D341Med (cell line): ENCODE measurements around the gene GORASP1.
A peak's percentile ranks its signal among the peaks of the same experiment; 100 is the strongest.

Experiments used
- DNase-seq: peaks from one replicate; pipeline ENCODE4 v3.0.0; 2012; ENCODE audit warnings: low spot score

GORASP1 gene

GRCh38 chr3:39107388-39108199, at the start of gene GORASP1, which contains the start of gene TTC21A:
Gene GORASP1, minus strand, starts transcription at chr3:39107627. Its CDS starts 86 bp downstream, at chr3:39107541.
Gene TTC21A, plus strand, starts transcription at chr3:39107680. Its CDS starts 158 bp downstream, at chr3:39107838.
- peak; percentile 90 for DNase-seq

DNA sequence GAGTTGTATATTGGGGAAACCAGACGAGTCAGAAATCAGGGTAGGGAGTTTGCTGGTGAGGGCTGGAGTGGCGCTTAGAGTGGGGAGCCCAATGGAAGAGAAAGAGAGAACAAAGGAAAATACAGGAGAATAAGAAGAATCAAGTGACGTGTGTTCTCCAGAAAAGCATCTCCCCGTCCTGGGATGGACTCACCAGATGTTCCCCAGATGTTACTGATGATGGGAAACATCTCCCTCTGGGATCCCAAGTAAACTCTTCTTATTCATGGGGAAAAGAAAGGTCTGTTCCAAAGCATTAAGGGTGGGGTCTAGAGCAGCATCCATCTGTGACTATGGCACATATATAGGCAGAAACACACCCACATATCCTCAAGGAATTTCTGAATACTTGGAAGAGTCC, 49.0 kb upstream of the GORASP1 start:
- DNase-seq = no peak

DNA sequence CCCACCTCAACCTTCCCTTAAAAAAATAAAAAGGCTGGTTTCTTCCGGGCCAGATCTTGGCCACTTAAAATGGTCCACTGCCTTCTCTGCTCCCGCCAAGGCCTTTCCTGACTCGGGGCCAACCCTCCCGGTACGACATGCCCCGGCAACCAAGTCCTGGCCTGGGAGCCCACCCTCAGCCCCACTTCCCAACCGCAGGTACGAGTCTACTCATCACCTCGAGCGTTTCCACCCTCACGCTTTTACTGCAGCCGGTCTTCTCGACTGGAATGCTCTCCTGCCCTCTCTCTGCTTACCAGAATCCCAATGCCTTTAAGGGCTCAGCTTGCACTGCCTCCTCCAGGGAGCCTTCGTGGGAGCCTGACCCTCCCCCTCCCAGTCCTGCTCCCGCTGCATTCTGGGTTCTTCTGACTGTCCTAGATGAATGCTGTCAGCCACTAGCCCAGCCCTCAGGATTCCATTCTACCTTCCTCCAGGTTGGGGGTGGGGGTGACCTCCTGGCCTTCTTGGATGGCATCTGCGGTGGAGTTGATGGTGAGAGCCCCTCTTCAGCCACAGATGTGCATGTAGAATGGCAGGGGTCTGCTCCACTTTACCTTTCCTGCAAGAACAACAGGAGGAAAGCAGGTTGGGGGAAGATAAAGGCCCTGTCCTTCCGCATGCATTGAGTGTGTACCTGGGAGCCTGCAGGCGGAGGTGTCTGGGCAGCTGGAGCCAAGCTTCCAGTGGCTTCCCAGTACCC, 47.0 kb upstream of the GORASP1 start:
- DNase-seq = no peak

DNA sequence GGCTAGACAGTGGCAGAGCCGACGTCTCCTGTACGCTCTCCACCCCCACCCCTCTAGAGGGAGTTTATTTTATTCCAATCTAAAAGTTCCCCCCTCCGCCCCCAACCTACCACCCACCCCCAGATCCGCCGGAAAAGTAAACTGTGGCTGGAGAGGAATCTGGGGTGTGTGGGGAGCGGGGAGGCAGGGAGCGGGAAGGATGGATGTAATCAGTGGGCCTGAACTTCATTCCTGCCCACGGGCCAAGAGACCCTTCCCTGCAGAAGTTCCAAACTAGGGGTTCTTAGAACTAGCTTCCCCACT, 46.5 kb upstream of the GORASP1 start:
- DNase-seq = no peak

DNA sequence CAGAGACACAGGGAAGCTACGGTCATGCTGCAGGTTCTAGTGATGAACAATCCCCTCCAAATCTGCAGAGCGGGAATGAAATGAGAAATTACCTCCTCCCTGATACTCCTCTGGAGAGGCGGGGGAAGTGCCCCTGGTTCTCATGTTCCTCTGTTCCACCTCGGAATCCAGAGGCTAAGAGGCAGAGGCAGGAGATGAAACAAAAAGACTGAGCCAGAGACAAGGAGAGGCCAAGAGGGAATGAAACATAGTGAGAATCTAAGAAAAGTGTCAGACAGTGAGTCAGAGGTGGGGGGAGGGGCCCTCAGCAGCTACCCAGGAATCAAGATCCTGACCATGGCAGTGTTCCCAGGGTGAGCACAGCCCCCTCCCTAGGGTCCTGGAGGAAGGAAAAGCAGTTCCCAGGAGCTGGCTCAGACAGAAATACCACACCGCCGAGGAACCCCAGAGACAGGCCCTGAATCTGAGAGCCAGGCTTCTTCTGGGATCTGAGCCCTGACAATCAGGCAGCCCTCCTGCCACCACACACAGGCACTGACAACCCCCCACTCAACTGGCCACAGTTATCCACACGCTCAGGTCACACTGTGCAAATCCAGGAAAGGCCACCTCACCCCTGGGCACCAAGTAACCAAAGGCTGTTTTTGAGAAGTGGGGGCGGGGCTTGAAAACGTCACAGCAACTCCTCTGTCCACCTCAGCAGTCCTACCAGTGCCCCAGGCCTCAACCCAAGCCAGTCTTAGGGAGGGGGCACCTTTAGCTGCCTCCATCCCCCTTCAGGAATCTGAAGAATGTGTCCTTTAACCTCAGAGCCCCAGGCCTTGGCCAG, 43.6 kb upstream of the GORASP1 start:
- DNase-seq = peak; percentile 70

DNA sequence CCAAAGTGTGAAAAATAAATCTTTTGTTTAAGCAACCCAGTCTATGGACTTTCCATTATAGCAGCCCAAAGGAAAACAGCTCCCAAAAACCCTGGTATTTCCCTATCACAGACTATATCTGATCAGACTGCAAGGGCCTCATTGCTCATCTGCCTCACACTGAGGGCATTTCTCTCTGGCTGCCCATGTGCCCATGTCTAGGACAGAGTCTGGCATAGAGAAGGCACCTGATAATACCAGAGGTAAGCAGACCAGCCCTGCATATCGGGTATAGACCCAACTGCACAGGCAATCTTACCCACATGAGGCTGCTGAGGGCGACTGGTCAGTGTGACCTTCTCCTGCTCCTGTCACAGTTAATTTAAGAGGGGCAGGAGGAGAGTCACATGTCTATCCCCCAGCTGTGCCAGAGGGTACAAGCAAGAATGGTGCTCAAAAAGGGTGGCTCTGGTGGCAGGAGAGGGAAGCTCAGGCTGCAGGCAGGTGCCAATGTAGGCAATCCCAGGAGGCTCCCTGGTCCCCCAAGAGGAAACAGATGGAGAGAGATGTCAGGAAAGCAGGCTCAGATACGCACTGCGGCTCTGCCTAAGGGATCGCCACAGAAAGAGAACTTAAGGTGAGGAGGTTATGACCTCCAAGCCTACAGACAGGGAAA, 42.8 kb upstream of the GORASP1 start:
- DNase-seq = peak; percentile 83

- no peak for DNase-seq
Observed at GRCh38 chr3:39149498-39150147, 42.2 kb upstream of the GORASP1 start.

- DNase-seq = no peak
Observed at GRCh38 chr3:39149059-39149455, 41.6 kb upstream of the GORASP1 start.

DNA sequence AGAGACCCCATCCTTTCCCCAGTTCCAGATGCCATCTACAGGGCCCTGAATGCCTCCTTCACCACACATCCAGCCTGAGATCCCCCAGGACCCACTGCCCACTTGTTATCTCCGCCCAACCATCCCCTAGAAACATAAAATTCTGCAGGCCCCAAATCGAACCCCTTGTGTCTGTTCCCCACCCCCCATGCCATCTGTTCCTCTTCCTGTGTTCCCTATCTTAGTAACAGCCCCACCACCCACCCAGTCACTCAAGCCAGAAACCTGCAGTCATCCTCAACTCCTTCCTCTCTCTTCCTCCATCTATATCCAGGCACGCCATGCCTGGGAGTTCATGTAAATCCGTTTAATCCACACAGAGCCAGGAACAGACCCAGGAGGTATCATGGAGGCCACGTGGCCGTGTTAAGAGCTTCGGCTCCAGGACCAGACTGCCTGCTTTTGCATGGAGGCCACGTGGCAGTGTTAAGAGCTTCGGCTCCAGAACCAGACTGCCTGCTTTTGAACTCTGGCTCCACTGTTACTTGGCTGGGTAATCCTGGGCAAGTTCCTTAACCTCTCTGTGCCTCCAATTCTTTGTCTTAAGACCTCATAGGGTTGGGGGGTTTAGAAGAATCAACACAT, 41.1 kb upstream of the GORASP1 start:
- DNase-seq = no peak

- DNase-seq = no peak
Observed at GRCh38 chr3:39147711-39148434, 40.4 kb upstream of the GORASP1 start.

DNA sequence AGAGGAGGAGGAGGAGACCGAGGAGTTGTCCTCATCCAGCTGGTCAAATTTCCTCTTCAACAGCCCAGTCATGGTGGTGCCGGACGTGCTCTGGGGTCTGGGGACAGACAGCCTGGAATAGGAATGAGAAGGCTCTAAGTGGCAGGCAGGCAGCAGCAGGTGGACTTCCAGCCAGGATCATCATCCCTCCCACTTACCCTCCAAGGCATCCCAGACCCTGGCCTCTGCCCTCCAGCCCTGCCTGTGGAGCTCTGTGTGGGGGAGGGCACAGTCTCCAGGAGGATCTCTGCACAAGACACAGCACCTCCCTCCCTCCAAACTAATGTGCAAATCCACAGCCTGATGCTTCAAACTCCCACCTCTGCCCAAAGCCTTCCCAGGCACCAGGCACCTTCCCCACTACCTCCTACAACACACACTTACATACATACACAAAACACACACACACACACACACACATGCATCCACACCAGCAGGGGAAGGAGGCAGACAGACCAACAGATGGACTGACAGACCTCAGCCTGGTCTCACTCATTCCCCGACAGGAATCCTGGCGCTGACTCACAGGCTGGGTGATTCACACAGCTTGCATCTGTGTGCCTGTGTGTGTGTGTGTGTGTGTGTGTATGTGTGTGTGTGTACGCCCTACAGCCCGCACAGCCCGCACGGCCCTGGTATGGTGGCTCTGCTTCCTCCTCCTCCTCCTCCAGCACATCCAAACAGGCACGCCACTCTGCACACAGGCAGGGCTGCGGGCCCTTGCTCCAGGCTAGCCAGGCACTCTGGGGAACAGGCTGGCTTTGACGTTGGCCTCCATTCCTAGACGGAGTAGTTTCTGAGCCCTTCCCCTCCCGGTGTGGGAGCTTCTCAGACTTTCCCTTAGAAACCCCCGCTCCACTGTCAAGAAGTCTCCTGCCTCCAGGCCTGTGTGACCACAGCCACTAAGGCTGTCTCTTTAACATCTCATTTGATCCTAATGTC, 39.5 kb upstream of the GORASP1 start:
- DNase-seq = peak; percentile 54

- DNase-seq = no peak
Observed at GRCh38 chr3:39146083-39146501, 38.7 kb upstream of the GORASP1 start.

DNA sequence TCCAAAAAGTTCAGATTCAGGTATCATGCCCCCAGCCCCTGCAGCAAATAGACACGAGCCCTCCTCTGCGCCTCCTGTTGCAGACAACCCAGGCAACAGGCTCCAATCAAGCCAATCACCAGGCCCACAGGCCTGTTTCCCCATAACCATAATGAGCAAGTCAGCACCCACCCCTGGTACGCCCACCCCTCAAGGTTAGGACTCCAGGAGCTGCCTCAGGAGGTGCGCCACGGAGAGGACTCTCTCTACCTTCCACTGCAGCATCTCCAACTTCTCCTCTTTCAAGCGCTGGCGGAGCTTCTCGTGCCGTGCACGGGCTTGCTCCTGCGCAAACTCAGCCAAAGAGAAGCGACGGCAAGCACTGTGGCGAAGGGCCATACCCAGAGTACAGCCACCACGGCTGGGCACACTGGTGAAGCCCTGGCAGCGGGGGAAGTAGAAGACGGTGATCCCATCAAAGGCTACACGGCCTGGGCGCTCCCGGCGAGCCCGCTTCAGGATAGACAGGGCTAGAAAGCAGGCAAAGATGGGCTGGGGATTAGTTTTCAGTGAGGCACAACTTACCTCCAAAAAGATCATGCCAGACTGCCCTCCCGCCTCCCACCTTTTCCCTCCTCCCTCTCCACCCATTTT, 37.4 kb upstream of the GORASP1 start:
- no peak for DNase-seq

DNA sequence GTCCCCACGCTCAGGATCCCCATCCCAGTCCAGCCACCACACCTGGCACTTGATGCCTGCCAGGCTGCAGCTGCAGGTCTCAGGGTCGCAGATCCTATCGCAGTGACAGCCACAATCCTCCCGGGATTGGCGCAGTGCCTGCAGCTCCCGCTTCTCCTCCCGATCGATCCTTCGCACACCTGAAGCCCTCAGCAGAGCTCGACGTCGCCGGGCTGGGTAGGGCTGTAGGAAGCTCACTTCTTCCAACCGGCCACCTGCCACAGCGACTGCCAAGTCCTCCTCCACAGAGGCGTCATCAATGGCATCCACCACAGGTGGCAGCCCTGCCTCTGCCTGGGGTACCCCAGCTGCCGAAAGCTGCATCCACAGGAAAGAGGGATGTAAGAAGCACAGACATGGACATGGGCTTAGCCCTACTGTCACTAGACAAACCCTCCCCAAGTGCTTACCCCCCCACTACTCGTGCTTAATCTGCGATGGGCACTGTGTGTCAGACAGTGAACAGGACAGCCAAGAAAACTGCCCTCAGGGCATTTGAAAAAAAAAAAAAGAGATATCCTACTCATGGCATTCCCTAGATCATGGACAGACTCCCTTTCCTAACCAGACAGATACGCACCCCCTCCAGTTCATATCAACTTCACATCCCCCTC, 36.8 kb upstream of the GORASP1 start:
- DNase-seq = no peak

DNA sequence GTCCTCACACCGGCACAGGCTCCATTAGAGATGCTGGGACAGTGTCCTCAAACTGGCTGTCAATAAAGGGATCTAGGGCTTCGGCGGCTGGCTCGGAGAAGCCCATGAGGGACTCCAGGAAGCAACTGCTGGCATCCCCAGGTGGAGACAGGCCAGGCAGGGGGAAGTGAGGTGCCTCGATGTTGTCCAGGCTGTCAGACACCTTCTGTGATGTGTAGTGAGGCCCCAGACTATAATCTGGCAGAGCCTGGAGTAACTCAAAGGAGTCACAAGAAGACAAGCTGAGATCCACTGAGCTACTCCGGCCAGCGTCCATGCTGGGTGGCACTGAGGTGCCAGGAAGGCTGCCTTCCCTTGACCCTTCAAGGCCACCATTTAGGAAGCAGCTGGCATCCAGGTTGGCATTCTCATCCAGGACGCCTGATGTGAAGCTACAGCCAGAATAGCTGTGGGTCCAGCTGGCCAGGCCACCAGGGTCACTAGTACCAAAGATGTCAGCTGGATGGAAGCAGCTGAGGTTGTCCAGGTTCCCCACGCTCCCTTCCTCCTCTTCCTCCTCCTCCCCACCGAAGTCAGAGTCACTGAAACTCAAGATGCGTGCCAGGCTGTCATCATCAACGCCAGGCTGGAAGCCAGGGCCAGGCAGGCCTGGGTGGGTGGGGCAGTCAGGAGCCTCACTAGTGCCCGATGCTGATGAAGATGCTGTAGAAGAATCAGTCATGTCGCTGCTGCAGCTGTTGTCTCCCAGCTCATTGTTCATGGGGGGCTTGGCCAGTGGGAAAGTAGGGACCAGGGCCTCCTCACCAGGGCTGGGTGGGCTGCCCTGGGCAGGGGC, 35.8 kb upstream of the GORASP1 start:
- DNase-seq = no peak

GRCh38 chr3:39142067-39142466, 34.6 kb upstream of the GORASP1 start:
- DNase-seq = no peak
